K562 (cell line): Measurements from ENCODE around the gene BCL2A1.

ENCODE experiments used
- EP300 ChIP-seq: IDR thresholded peaks from 2 replicates; pipeline ENCODE4 v1.6.1; 2012; ENCODE audit warnings: low read length, improper control_type of control experiment
- TF ChIP-seq, protein P1 (sequence below): sonication (generic); formaldehyde crosslinking; IDR thresholded peaks from 2 replicates; pipeline ENCODE4 v1.8.1; 2023; ENCODE audit warnings: missing genetic modification reagents, mild to moderate bottlenecking, borderline replicate concordance
- TF ChIP-seq, protein P2 (sequence below), 3 experiments: IDR thresholded peaks in 2 of 3; conservative IDR thresholded peaks in 1 of 3; 2 replicates each; pipeline ENCODE4 v1.5.1; 2011 to 2012; ENCODE audit warnings: low read length in 3 of 3, mild to moderate bottlenecking in 3 of 3, control low read depth in 2 of 3, improper control_type of control experiment in 1 of 3, inconsistent platforms in 1 of 3, low read depth in 1 of 3, mixed read lengths in 1 of 3, moderate library complexity in 1 of 3; ENCODE audit not compliant: insufficient read depth in 2 of 3
- TF ChIP-seq, protein P3 (sequence below): sonication (generic); formaldehyde crosslinking; IDR thresholded peaks from 2 replicates; pipeline ENCODE4 v1.9.0; 2022; ENCODE audit warnings: mild to moderate bottlenecking, missing genetic modification reagents

DNA sequence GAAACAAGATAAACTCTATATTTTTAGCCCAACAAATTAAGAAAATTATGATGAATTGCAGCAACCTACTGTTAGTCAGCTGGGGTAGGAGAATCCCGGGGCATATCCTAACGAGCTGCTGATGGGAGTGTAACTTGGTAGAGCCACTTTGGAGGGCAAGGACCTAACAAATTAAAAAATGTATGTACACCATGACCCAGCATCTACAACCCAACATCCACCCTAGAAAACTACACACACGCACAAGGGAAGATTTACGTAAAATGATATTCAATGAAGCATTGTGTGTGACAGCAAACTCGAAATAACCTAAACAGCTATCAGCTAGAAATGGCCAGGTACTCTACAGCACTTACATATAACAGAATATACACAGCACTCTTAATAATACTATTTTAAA, 1.9 kb downstream of the BCL2A1 start:
- TF ChIP-seq, protein P1, sequence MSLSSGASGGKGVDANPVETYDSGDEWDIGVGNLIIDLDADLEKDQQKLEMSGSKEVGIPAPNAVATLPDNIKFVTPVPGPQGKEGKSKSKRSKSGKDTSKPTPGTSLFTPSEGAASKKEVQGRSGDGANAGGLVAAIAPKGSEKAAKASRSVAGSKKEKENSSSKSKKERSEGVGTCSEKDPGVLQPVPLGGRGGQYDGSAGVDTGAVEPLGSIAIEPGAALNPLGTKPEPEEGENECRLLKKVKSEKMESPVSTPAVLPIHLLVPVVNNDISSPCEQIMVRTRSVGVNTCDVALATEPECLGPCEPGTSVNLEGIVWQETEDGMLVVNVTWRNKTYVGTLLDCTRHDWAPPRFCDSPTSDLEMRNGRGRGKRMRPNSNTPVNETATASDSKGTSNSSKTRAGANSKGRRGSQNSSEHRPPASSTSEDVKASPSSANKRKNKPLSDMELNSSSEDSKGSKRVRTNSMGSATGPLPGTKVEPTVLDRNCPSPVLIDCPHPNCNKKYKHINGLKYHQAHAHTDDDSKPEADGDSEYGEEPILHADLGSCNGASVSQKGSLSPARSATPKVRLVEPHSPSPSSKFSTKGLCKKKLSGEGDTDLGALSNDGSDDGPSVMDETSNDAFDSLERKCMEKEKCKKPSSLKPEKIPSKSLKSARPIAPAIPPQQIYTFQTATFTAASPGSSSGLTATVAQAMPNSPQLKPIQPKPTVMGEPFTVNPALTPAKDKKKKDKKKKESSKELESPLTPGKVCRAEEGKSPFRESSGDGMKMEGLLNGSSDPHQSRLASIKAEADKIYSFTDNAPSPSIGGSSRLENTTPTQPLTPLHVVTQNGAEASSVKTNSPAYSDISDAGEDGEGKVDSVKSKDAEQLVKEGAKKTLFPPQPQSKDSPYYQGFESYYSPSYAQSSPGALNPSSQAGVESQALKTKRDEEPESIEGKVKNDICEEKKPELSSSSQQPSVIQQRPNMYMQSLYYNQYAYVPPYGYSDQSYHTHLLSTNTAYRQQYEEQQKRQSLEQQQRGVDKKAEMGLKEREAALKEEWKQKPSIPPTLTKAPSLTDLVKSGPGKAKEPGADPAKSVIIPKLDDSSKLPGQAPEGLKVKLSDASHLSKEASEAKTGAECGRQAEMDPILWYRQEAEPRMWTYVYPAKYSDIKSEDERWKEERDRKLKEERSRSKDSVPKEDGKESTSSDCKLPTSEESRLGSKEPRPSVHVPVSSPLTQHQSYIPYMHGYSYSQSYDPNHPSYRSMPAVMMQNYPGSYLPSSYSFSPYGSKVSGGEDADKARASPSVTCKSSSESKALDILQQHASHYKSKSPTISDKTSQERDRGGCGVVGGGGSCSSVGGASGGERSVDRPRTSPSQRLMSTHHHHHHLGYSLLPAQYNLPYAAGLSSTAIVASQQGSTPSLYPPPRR: no peak
- TF ChIP-seq, protein P2, sequence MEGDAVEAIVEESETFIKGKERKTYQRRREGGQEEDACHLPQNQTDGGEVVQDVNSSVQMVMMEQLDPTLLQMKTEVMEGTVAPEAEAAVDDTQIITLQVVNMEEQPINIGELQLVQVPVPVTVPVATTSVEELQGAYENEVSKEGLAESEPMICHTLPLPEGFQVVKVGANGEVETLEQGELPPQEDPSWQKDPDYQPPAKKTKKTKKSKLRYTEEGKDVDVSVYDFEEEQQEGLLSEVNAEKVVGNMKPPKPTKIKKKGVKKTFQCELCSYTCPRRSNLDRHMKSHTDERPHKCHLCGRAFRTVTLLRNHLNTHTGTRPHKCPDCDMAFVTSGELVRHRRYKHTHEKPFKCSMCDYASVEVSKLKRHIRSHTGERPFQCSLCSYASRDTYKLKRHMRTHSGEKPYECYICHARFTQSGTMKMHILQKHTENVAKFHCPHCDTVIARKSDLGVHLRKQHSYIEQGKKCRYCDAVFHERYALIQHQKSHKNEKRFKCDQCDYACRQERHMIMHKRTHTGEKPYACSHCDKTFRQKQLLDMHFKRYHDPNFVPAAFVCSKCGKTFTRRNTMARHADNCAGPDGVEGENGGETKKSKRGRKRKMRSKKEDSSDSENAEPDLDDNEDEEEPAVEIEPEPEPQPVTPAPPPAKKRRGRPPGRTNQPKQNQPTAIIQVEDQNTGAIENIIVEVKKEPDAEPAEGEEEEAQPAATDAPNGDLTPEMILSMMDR (IDR thresholded peaks at IDR 0.05 in 2 of 3, conservative IDR thresholded peaks at IDR 0.05 in 1 of 3; ENCODE audit: insufficient read depth in 2 of 3, low read depth in 1 of 3, low read length in 3 of 3): no peak
- no peak for TF ChIP-seq EP300
- TF ChIP-seq, protein P3, sequence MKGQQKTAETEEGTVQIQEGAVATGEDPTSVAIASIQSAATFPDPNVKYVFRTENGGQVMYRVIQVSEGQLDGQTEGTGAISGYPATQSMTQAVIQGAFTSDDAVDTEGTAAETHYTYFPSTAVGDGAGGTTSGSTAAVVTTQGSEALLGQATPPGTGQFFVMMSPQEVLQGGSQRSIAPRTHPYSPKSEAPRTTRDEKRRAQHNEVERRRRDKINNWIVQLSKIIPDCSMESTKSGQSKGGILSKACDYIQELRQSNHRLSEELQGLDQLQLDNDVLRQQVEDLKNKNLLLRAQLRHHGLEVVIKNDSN (CRISPR knock-in tag): no peak
